ENCODE measurements around the gene ZNF609. TPM values are rescaled to one million over a fixed set of nuclear protein-coding genes. Genes with fewer than 3 reads are reported as not detected.

The ZNF609 gene
- total and polyA plus RNA-seq, 4 donors, result 8.1 to 54.2 (median 22.0) TPM

- H3K4me1 ChIP-seq (ENCODE audit: control insufficient read depth in 5 of 5, insufficient read depth in 5 of 5, low read length in 5 of 5), result peaks cover under 1 to 5% (median 3%) of the 10 kb centered on the region in 5 donors
- peaks cover 0 to 5% (median under 1%) of the 10 kb centered on the region in 4 donors for H3K36me3 ChIP-seq (ENCODE audit: control insufficient read depth in 4 of 4, insufficient read depth in 4 of 4, low read length in 4 of 4)
- TF ChIP-seq, protein P1, sequence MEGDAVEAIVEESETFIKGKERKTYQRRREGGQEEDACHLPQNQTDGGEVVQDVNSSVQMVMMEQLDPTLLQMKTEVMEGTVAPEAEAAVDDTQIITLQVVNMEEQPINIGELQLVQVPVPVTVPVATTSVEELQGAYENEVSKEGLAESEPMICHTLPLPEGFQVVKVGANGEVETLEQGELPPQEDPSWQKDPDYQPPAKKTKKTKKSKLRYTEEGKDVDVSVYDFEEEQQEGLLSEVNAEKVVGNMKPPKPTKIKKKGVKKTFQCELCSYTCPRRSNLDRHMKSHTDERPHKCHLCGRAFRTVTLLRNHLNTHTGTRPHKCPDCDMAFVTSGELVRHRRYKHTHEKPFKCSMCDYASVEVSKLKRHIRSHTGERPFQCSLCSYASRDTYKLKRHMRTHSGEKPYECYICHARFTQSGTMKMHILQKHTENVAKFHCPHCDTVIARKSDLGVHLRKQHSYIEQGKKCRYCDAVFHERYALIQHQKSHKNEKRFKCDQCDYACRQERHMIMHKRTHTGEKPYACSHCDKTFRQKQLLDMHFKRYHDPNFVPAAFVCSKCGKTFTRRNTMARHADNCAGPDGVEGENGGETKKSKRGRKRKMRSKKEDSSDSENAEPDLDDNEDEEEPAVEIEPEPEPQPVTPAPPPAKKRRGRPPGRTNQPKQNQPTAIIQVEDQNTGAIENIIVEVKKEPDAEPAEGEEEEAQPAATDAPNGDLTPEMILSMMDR (IDR thresholded peaks at IDR 0.05; ENCODE audit: control extremely low read depth, extremely low read depth), result no peak
- no peak overlapping the region for H3K27ac ChIP-seq (ENCODE audit: low read depth in 1 of 2, low read length in 1 of 2)
- ATAC-seq (ENCODE audit: insufficient read depth, low FRiP score) (no peak), DNase-seq (no peak)
- WGBS, 2 donors, result 95 to 99% methylated on average over 4 of the region's 4 CpGs
- H3K9ac ChIP-seq (ENCODE audit: insufficient read depth in 1 of 2, low read length in 2 of 2), result no peak overlapping the region
- no peaks in the 10 kb centered on the region for H3K9me3 ChIP-seq (ENCODE audit: control insufficient read depth in 4 of 4, insufficient read depth in 3 of 4, low read length in 3 of 4)
- H3K4me3 ChIP-seq, result no peak overlapping the region
- H3K27me3 ChIP-seq (ENCODE audit: control insufficient read depth in 3 of 3, insufficient read depth in 3 of 3, low read length in 2 of 3), result no peaks in the 10 kb centered on the region
These were observed 11.8 kb downstream of the ZNF609 start for GRCh38 chr15:64472161-64472560.

- H3K36me3 ChIP-seq (ENCODE audit: control insufficient read depth in 4 of 4, insufficient read depth in 4 of 4, low read length in 4 of 4), result peaks cover 0 to 5% (median 1%) of the 10 kb centered on the region in 4 donors
- H3K4me1 ChIP-seq (ENCODE audit: control insufficient read depth in 5 of 5, insufficient read depth in 5 of 5, low read length in 5 of 5), result peaks cover 0 to 2% (median 0%) of the 10 kb centered on the region in 5 donors
These were observed 14.5 kb downstream of the ZNF609 start for GRCh38 chr15:64474846-64475245.

GRCh38 chr15:64476550-64476949, 16.2 kb downstream of the ZNF609 start:
- ATAC-seq (ENCODE audit: insufficient read depth, low FRiP score) (no peak), DNase-seq (no peak)
- Histone ChIP-seq H3K4me1 (ENCODE audit: control insufficient read depth in 5 of 5, insufficient read depth in 5 of 5, low read length in 5 of 5) (peaks cover 0 to 7% (median 2%) of the 10 kb centered on the region in 5 donors), H3K9ac (ENCODE audit: insufficient read depth in 1 of 2, low read length in 2 of 2) (no peak overlapping the region), H3K9me3 (ENCODE audit: control insufficient read depth in 4 of 4, insufficient read depth in 3 of 4, low read length in 3 of 4) (no peaks in the 10 kb centered on the region), H3K27me3 (ENCODE audit: control insufficient read depth in 3 of 3, insufficient read depth in 3 of 3, low read length in 2 of 3) (no peaks in the 10 kb centered on the region), H3K36me3 (ENCODE audit: control insufficient read depth in 4 of 4, insufficient read depth in 4 of 4, low read length in 4 of 4) (peaks cover 0 to 5% (median under 1%) of the 10 kb centered on the region in 4 donors), H3K4me3 (no peak overlapping the region), H3K27ac (ENCODE audit: low read depth in 1 of 2, low read length in 1 of 2) (no peak overlapping the region)
- 77 to 85% methylated on average over 1 of the region's 1 CpG for WGBS, 2 donors
- TF ChIP-seq, protein P1 (IDR thresholded peaks at IDR 0.05; ENCODE audit: control extremely low read depth, extremely low read depth), result no peak

More at GRCh38 chr15:64474846-64475245, 14.5 kb downstream of the ZNF609 start:
- Histone ChIP-seq H3K4me3 (no peak overlapping the region), H3K27ac (ENCODE audit: low read depth in 1 of 2, low read length in 1 of 2) (no peak overlapping the region), H3K27me3 (ENCODE audit: control insufficient read depth in 3 of 3, insufficient read depth in 3 of 3, low read length in 2 of 3) (no peaks in the 10 kb centered on the region), H3K9me3 (ENCODE audit: control insufficient read depth in 4 of 4, insufficient read depth in 3 of 4, low read length in 3 of 4) (no peaks in the 10 kb centered on the region), H3K9ac (ENCODE audit: insufficient read depth in 1 of 2, low read length in 2 of 2) (no peak overlapping the region)
- DNase-seq, result no peak
- TF ChIP-seq, protein P1 (IDR thresholded peaks at IDR 0.05; ENCODE audit: control extremely low read depth, extremely low read depth), result no peak
- ATAC-seq (ENCODE audit: insufficient read depth, low FRiP score), result no peak
- 94 to 96% methylated on average over 2 of the region's 2 CpGs for WGBS, 2 donors

- Histone ChIP-seq H3K27me3 (ENCODE audit: control insufficient read depth in 3 of 3, insufficient read depth in 3 of 3, low read length in 2 of 3) (no peaks in the 10 kb centered on the region), H3K9me3 (ENCODE audit: control insufficient read depth in 4 of 4, insufficient read depth in 3 of 4, low read length in 3 of 4) (no peaks in the 10 kb centered on the region), H3K4me3 (no peak overlapping the region), H3K36me3 (ENCODE audit: control insufficient read depth in 4 of 4, insufficient read depth in 4 of 4, low read length in 4 of 4) (peaks cover 0 to 4% (median under 1%) of the 10 kb centered on the region in 4 donors), H3K27ac (ENCODE audit: low read depth in 1 of 2, low read length in 1 of 2) (no peak overlapping the region), H3K4me1 (ENCODE audit: control insufficient read depth in 5 of 5, insufficient read depth in 5 of 5, low read length in 5 of 5) (peaks cover 0 to 13% (median 2%) of the 10 kb centered on the region in 5 donors), H3K9ac (ENCODE audit: insufficient read depth in 1 of 2, low read length in 2 of 2) (no peak overlapping the region)
- DNase-seq, result no peak
- ATAC-seq (ENCODE audit: insufficient read depth, low FRiP score), result no peak
- TF ChIP-seq, protein P1 (IDR thresholded peaks at IDR 0.05; ENCODE audit: control extremely low read depth, extremely low read depth), result no peak
- WGBS, 2 donors, result 0 to 13% methylated on average over 1 of the region's 1 CpG
These were observed 18.5 kb downstream of the ZNF609 start for GRCh38 chr15:64478863-64479262.
